Right lobe of liver (tissue), 6 donors: Measurements from ENCODE around the gene TBC1D26. TPM values are rescaled to one million over a fixed set of nuclear protein-coding genes. Genes with fewer than 3 reads are reported as not detected.
"Not testable (repeated sequence)": the region's sequence is repeated elsewhere in the genome, so short reads cannot be mapped to it uniquely, and the experiment has no call there.

Experiments used
- ATAC-seq, 4 donors: fragments of 200-7000 bp; cut with Tn5 transposase; one replicate each; pipeline ENCODE4 v1.9.1; 2020; ENCODE audit warnings: mild to moderate bottlenecking in 4 of 4, moderate library complexity in 4 of 4
- DNase-seq, 3 donors: peaks; one replicate each; pipeline ENCODE4 v3.0.0-alpha.2; 2020
- H3K27ac ChIP-seq, 3 donors: fragments of 200-600 bp; one replicate each; pipeline ENCODE4 v1.8.0; 2022
- H3K27me3 ChIP-seq, 2 donors: fragments of 200-600 bp; one replicate each; pipeline ENCODE4 v1.8.0; 2022
- H3K36me3 ChIP-seq, 4 donors: fragments of 200-600 bp; sonication (generic) in 1 of 4; one replicate each; pipeline versions ENCODE4 v1.5.1 to v1.8.0; 2017 to 2022; ENCODE audit warnings: control low read depth in 1 of 4
- H3K4me1 ChIP-seq, 4 donors: fragments of 200-600 bp; sonication (generic) in 1 of 4; one replicate each; pipeline versions ENCODE4 v1.5.1 to v1.8.0; 2017 to 2022; ENCODE audit warnings: control low read depth in 1 of 4
- H3K4me3 ChIP-seq, 3 donors: fragments of 200-600 bp; one replicate each; pipeline ENCODE4 v1.8.0; 2022
- H3K9me3 ChIP-seq, 4 donors: fragments of 200-600 bp; sonication (generic) in 1 of 4; one replicate each; pipeline versions ENCODE4 v1.5.1 to v1.8.0; 2017 to 2022; ENCODE audit warnings: control low read depth in 1 of 4
- POLR2A ChIP-seq: fragments of 450-650 bp; IDR thresholded peaks from one replicate; pipeline ENCODE4 v1.6.1; 2017; ENCODE audit warnings: antibody characterized with exemption, mild to moderate bottlenecking
- WGBS: methylation state at CpG from one replicate; pipeline ENCODE4 v1.1.6; 2018; ENCODE audit warnings: low coverage, low lambda C conversion rate; ENCODE audit not compliant: insufficient coverage; ENCODE audit errors: missing lambda C conversion rate; 5-methylcytosine and 5-hydroxymethylcytosine counted together
- intact Hi-C, 2 donors: fragments of 100-400 bp; cut with DNase I; formaldehyde crosslinking; loops; one replicate each; pipeline versions ENCODE4 v1.11.2 to v1.14.1; 2022
- total RNA-seq, 6 experiments: library from RNA; depleted of rRNA in 2 of 6; stranded (reverse); fragments of >200 nt in 2 of 6; fragmentation: NEBNext Ultra II Directional in 3 of 6; extraction: Animal tissue kit (Norgen Biotek cat#: 25700) in 3 of 6; gene quantifications; one replicate each; pipeline versions ENCODE4 v1.1.0 to v1.2.4, GENCODE V29; 2016 to 2023
- TF ChIP-seq, protein P1 (sequence below), 4 donors: fragments of 200-600 bp in 3 of 4; fragments of 450-650 bp in 1 of 4; IDR thresholded peaks; one replicate each; pipeline versions ENCODE4 v1.5.1 to v1.8.0; 2016 to 2022; ENCODE audit warnings: antibody characterized with exemption in 4 of 4, mild to moderate bottlenecking in 2 of 4
- donor health status: DM: no; HTN: yes; CAD: no.
- donor health status: DM: no; HTN: no; CAD: no.
- donor health status: DM: no; HTN: no; CAD: no.
- donor health status: DM: no; HTN: yes; CAD: no.
- donor health status: DM: no; HTN: yes; CAD: no.

Gene TBC1D26
- total RNA-seq, 6 experiments from 2014 or later: not detected

DNA sequence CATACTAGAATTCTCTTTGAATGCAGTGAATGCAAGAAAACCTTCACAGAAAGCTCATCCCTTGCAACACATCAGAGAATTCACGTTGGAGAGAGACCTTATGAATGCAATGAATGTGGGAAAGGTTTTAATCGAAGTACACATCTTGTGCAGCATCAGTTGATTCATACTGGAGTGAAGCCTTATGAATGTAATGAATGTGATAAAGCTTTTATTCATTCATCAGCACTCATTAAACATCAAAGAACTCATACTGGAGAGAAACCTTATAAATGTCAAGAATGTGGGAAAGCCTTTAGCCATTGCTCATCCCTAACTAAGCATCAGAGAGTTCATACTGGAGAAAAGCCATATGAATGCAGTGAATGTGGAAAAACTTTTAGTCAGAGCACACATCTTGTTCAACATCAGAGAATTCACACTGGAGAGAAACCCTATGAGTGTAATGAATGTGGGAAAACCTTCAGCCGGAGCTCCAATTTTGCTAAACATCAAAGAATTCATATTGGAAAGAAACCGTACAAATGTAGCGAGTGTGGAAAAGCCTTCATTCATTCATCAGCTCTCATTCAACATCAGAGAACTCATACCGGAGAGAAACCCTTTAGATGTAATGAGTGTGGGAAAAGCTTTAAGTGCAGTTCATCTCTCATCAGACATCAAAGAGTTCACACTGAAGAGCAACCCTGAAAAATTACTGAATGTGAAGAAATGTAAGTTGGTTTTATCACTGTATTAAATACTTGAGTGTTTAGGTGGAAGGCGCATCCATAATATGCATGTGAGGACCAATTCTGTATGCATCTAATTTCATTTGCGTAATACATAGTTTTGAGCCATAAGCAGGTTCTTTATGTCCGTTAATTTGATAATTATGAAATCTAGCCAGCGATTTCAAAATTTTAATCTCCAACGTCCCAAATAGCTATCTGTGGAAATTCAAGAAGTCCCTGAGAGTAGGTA lies 15.2 kb upstream of the TBC1D26 start:
- H3K36me3 ChIP-seq, H3K27ac ChIP-seq, H3K4me1 ChIP-seq, H3K27me3 ChIP-seq, H3K4me3 ChIP-seq, intact Hi-C loops, DNase-seq, ATAC-seq: not testable (repeated sequence)
- H3K9me3 ChIP-seq: peaks cover 0 to 20% (median 0%) of the 10 kb centered on the region in 4 donors
- 86% methylated on average over 10 of the region's 11 CpGs for WGBS

DNA sequence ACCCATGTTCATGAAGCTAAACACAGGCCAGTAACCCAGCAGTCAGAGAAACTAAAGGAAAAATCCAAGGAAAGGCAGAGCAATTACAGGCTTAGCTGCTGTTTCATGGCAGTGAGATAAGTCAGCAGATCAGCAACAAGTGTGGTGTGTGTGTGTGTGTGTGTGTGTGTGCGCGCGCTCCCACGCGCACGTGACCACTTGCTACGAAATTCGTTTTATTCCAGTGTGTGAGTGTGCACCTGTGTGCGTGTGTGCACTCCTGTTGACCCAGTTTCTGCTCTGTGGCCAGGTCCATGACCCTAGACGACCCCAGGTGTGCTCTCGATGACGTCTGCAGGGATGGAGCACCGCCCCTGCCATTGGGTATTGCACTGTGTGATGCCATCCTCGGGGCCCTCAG lies 1.5 kb upstream of the TBC1D26 start:
- H3K9me3 ChIP-seq, H3K4me3 ChIP-seq, H3K36me3 ChIP-seq, H3K27ac ChIP-seq, ATAC-seq, intact Hi-C loops, H3K4me1 ChIP-seq, H3K27me3 ChIP-seq, DNase-seq: not testable (repeated sequence)
- WGBS: 40% methylated on average over 1 of the region's 14 CpGs

DNA sequence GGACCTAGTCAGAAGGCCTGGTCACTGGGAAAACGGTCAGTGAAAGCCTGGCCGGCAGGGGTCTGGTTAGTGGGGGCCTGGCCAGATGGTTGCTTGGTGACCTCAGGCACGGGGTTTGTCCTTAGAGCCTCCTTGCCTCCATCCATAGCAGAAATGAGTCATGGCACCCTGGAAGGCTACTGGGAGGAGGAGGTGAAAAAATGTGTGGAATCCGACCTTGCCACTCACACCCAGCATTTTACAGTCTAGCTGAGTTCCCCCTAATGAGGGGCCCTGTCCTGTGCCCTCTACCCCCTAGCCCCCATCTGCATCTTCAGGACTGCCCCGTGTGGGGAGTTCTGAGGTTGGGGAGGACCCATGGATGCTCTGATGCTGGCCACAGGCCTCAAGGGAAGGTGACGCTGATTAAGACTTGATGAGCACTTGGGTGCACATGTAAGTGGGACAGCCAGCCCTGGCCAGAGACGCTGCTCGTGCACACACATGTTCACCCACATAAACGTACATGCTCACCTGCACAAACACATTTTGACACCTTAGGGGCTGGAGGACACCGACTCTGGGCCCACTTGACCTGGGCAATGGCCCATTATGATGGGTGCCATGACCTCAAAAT lies 1.2 kb downstream of the TBC1D26 start:
- intact Hi-C loops, DNase-seq: not testable (repeated sequence)

DNA sequence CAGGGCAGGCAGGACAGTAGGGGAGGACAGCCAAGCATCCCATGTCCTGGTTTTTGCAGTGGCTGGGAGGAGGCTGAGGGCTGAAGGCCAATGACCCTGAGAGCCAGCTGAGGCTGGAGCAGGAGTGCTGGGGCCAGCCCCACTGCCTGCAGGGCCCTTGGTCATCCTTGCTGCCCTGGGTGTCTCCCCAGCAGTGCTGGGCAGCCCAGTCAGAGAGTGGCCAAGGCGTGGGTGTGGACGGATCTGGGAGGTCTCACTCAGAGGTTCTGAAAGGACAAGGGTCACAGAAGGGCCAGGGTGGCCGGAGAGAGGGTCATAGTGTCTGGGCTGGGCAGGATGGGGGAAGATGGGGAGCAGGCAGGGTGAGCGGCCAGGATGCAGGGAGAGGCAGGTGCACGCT lies 4.5 kb downstream of the TBC1D26 start:
- not testable (repeated sequence) for DNase-seq

More for the DNA sequence above, 1.2 kb downstream of the TBC1D26 start:
- WGBS: no CpG with 5 or more reads among the region's 10 CpGs
- not testable (repeated sequence) for H3K36me3 ChIP-seq, H3K4me1 ChIP-seq, H3K9me3 ChIP-seq, ATAC-seq, H3K4me3 ChIP-seq, H3K27me3 ChIP-seq, H3K27ac ChIP-seq

DNA sequence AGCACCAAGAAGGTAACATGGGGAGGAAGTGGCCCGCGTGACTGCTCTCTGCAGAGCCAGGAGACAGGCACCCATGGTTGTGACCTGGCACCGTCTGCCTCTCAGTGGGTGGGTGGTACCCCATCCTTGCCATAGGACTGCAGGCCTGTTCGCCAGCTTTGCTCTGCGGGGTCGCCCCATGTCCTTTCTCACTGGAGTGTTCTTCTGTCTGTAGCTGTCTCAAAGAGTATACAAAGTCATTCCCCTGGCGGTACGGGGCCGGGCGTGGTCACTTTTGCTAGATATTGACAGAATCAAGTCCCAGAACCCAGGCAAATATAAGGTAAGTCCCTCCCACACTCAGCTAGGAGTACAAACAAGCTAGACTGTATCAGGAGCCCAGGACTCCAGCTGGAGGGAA lies 6.0 kb downstream of the TBC1D26 start:
- no peaks in the 10 kb centered on the region for H3K36me3 ChIP-seq
- peak in 1 of 3 donors; percentile 45 for DNase-seq
- no peaks in the 10 kb centered on the region for H3K27me3 ChIP-seq
- intact Hi-C loops: no loop called here
- H3K4me3 ChIP-seq: no peak overlapping the region
- no peak for ATAC-seq
- 80% methylated on average over 1 of the region's 10 CpGs for WGBS
- H3K4me1 ChIP-seq: no peaks in the 10 kb centered on the region
- H3K9me3 ChIP-seq: no peaks in the 10 kb centered on the region
- no peak overlapping the region for H3K27ac ChIP-seq
- no peak for TF ChIP-seq POLR2A
- TF ChIP-seq, protein P1, sequence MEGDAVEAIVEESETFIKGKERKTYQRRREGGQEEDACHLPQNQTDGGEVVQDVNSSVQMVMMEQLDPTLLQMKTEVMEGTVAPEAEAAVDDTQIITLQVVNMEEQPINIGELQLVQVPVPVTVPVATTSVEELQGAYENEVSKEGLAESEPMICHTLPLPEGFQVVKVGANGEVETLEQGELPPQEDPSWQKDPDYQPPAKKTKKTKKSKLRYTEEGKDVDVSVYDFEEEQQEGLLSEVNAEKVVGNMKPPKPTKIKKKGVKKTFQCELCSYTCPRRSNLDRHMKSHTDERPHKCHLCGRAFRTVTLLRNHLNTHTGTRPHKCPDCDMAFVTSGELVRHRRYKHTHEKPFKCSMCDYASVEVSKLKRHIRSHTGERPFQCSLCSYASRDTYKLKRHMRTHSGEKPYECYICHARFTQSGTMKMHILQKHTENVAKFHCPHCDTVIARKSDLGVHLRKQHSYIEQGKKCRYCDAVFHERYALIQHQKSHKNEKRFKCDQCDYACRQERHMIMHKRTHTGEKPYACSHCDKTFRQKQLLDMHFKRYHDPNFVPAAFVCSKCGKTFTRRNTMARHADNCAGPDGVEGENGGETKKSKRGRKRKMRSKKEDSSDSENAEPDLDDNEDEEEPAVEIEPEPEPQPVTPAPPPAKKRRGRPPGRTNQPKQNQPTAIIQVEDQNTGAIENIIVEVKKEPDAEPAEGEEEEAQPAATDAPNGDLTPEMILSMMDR (IDR thresholded peaks at IDR 0.05): no peak

More for the DNA sequence above, 4.5 kb downstream of the TBC1D26 start:
- ATAC-seq, H3K36me3 ChIP-seq, H3K27me3 ChIP-seq, H3K4me1 ChIP-seq, H3K27ac ChIP-seq, H3K4me3 ChIP-seq, H3K9me3 ChIP-seq, intact Hi-C loops: not testable (repeated sequence)
- 42% methylated on average over 3 of the region's 5 CpGs for WGBS

DNA sequence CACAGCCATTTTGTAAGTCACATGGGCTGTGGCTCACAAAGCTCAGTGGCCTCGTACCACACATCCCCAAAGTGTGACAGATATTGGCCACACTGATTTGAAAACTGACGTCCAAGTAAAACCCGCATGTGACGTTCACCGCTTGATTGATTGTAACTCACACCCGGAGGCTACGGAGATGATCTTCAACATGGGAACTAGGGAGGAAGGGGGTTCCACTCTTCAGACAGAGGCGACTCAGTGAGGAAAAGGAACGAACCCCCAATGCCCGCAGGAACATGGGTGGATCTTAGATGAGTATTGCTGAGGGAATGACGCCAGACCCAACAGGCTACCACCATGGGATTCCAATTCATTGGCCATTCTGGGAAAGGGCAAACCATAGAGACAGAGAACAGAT lies 7.2 kb downstream of the TBC1D26 start:
- intact Hi-C loops, H3K4me3 ChIP-seq, H3K9me3 ChIP-seq, H3K4me1 ChIP-seq, H3K27me3 ChIP-seq, H3K27ac ChIP-seq, DNase-seq, ATAC-seq, H3K36me3 ChIP-seq: not testable (repeated sequence)
- WGBS: 80% methylated on average over 10 of the region's 11 CpGs

DNA sequence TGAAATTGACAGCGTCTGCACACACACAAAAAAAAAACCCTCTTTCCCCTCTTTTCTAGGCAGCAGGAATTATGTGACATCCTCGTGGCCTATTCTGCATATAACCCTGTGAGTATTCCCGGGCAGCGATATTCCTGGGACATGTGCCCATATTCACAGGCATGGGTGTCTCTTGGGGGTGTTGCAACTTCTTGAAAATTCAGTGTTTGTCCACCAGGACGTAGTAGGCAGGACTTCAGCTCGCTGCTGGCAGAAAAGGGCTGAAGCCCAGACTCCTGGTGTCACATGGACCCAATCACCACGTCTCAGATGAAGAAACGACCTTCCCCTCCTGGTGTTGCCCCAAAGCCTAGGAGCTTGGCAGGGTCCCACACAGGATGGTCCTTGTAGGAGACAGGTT lies 8.0 kb downstream of the TBC1D26 start:
- H3K27me3 ChIP-seq, H3K4me1 ChIP-seq, ATAC-seq, H3K9me3 ChIP-seq, H3K27ac ChIP-seq, intact Hi-C loops, H3K36me3 ChIP-seq, H3K4me3 ChIP-seq, DNase-seq: not testable (repeated sequence)
- WGBS: 71% methylated on average over 3 of the region's 8 CpGs
